DOHH2 (cell line): ENCODE measurements around the gene METTL8.

Experiments
- EZH2phosphoT487 ChIP-seq: fragments of 200-600 bp; sonication (generic); IDR thresholded peaks from 2 replicates; pipeline ENCODE4 v1.6.1; 2017; ENCODE audit warnings: borderline replicate concordance, mild to moderate bottlenecking, antibody characterized with exemption, low read length, moderate library complexity, mixed read lengths
- TF ChIP-seq, protein P1 (sequence below): fragments of 200-600 bp; sonication (generic); IDR thresholded peaks from one replicate; pipeline ENCODE4 v1.5.1; 2014; ENCODE audit warnings: antibody characterized with exemption, mild to moderate bottlenecking, low read depth, low read length; ENCODE audit not compliant: poor library complexity, severe bottlenecking

DNA sequence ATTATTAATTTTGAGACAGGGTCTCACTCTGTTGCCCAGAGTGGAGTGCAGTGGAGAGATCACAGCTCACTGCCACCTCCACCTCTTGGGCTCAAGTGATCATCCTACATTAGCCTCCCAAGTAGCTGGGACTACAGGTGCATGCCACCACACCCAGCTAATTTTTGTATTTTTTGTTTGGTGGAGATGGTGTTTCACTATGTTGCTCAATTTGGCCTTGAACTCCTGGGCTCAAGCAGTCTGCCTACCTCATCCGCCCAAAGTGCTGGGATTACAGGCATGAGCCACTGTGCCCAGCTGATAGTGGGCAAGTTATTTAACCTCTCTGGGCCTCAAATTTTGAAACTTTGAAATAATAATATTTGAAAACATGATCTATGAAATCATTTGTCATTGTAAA, 26.7 kb upstream of the METTL8 start:
- TF ChIP-seq, protein P1, sequence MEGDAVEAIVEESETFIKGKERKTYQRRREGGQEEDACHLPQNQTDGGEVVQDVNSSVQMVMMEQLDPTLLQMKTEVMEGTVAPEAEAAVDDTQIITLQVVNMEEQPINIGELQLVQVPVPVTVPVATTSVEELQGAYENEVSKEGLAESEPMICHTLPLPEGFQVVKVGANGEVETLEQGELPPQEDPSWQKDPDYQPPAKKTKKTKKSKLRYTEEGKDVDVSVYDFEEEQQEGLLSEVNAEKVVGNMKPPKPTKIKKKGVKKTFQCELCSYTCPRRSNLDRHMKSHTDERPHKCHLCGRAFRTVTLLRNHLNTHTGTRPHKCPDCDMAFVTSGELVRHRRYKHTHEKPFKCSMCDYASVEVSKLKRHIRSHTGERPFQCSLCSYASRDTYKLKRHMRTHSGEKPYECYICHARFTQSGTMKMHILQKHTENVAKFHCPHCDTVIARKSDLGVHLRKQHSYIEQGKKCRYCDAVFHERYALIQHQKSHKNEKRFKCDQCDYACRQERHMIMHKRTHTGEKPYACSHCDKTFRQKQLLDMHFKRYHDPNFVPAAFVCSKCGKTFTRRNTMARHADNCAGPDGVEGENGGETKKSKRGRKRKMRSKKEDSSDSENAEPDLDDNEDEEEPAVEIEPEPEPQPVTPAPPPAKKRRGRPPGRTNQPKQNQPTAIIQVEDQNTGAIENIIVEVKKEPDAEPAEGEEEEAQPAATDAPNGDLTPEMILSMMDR: no peak
- no peak for TF ChIP-seq EZH2phosphoT487
